Heart left ventricle (tissue), 13 donors: Measurements from ENCODE around the gene NDUFA9.

Source experiments
- CTCF ChIP-seq, 12 donors: fragments of 200-600 bp; sonication (generic) in 4 of 12; IDR thresholded peaks; one replicate each; pipeline versions ENCODE4 v1.5.0 to v1.8.0; 2018 to 2022; ENCODE audit warnings: antibody characterized with exemption in 12 of 12, mild to moderate bottlenecking in 5 of 12
- POLR2A ChIP-seq, 2 donors: fragments of 450-650 bp; IDR thresholded peaks; one replicate each; pipeline ENCODE4 v1.6.1; 2017; ENCODE audit warnings: antibody characterized with exemption in 2 of 2, mild to moderate bottlenecking in 2 of 2, moderate library complexity in 2 of 2
- donor health status: ischemic (EF 13 %, LVEDD 7.1; RV severe dilation, severe dysfunction).
- donor health status: DM: no; HTN: yes; CAD: no.
- donor health status: DM: no; HTN: no; CAD: no.
- donor health status: ischemic (EF 25% LVEDD 6.9; RV normal size, moderate dysfunction).
- donor health status: ischemic (EF 25% LVEDD 5.7; RV mildly dilated, moderate dysfunction).
- donor health status: ischemic (EF 35%, LVEDD 5.7; RV mildly dilated, moderate dysfunction).
- donor health status: nonischemic (EF 11% LVEDD 7.7; RV severe dilation, severe dysfunction).
- donor health status: DM: yes; HTN: yes; CAD: no.
- donor health status: PGD.
- donor health status: ischemic (EF 29% LVEDD 5.4; RV normal size, mild dysfunction).
- donor health status: nonischemic (EF 23%, LVEDD 6.1; RV moderate dilation, normal function).

- TF ChIP-seq POLR2A (IDR thresholded peaks at IDR 0.05) (no peak), CTCF (IDR thresholded peaks at IDR 0.05) (no peak)
Measured at GRCh38 chr12:4653691-4654090, 4.8 kb downstream of the NDUFA9 start.
